Renal cortical epithelial cell (primary cell): ENCODE measurements around the gene DRAP1. TPM values are rescaled to one million over a fixed set of nuclear protein-coding genes. Genes with fewer than 3 reads are reported as not detected.

Source experiments
- DNase-seq: peaks from one replicate; pipeline ENCODE4 v3.0.0-alpha.2; 2011; ENCODE audit warnings: low read depth
- total RNA-seq: library from RNA; depleted of rRNA; stranded (reverse); fragments of >200 nt; gene quantifications from 2 replicates; pipeline ENCODE4 v1.2.3, GENCODE V29; 2014

Gene DRAP1
- total RNA-seq, 1 donor from 2014 or later = 54.2 TPM

DNA sequence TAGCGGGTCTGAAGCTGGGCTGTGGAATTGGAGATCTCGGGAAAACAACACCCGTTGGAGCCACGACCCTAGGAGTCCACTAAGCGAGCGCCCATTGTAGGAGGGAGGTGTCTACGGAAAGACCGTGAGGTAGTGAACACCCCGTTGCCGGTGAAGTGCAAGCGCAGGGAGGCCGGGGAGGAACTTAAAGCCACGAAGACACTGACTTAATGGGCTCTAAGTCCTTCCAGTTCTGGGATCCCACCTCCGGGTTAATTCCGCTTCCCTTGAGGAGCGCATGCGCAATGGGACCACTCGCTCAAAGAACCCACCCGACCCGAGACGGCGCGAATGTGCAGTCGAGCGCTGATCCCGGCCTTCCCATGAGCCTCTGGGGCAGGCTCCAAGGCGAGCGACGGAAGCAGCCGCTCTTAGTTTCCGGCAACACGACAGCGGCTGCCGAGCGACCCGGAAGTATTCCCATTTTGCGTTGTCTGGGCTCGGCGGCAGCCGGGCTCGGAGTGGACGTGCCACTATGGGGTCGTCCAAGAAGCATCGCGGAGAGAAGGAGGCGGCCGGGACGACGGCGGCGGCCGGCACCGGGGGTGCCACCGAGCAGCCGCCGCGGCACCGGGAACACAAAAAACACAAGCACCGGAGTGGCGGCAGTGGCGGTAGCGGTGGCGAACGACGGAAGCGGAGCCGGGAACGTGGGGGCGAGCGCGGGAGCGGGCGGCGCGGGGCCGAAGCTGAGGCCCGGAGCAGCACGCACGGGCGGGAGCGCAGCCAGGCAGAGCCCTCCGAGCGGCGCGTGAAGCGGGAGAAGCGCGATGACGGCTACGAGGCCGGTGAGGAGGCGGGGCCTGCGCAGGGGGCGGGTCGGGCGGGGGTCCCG, 42.3 kb downstream of the DRAP1 start, which contains the start of gene SART1:
Gene SART1, plus strand, starts transcription at position 468 of the 874 bp plus-strand sequence. Its CDS starts 47 bp downstream, at position 515.
- peak; percentile 93 for DNase-seq

DNA sequence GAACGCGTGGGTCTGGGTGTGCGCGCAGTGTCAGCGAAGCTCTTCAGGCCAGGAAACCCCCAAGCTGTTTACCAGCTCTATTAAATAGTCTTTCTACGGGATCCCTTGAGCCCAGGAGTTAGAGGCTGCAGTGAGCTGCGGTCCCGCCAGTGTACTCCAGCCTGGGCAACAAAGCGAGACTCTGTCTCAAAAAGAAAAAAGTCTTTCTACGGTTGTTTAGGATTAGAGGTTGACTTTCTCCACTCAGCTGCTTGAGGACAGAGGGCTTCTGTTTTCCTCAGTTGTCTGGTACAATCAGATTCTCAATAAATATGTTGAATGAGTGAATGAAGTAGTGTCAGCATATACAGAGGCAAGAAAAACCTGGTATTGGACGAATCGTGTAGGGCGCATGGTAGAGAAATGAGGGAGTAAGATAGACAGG, 42.9 kb downstream of the DRAP1 start:
- no peak for DNase-seq

DNA sequence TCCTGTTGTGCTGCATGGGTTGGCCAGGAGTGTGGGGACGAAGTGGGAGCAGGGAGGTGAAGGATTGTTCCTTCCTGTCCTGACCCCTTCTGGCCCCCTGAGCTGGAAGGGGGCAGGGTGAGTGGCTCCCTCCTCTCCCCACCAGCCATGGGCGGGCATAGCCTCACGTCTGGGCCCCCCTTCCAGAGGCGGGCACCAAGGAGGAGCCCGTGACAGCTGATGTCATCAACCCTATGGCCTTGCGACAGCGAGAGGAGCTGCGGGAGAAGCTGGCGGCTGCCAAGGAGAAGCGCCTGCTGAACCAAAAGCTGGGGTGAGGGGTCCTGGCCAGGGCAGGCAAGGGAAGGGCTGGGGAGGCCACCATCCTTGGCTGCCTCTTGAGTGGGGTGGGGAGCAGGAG, 45.7 kb downstream of the DRAP1 start:
- no peak for DNase-seq

DNA sequence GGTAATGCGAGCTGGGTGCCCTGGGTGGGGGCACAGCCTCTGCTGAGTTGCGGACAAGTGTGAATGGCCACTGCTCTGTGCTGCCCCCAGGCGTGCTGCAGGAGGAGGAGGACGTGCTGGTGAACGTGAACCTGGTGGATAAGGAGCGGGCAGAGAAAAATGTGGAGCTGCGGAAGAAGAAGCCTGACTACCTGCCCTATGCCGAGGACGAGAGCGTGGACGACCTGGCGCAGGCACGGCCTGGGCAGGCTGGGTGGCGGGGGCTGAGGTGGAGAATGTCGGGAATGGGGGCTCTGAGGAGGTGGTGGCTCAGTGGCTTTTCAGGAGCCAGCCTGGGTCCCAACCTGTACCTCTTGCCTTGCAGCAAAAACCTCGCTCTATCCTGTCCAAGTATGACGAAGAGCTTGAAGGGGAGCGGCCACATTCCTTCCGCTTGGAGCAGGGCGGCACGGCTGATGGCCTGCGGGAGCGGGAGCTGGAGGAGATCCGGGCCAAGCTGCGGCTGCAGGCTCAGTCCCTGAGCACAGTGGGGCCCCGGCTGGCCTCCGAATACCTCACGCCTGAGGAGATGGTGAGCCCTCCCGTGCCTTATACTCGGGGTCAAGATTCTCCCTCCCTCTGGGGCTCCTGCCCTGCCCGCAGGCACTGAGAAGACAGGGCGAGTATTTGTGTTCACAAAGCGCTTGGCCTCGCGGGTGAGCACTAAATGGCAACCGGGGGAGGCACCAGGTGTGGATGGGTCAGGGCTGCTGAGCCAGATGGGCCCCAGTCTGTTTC, 46.9 kb downstream of the DRAP1 start:
- DNase-seq = no peak

DNA sequence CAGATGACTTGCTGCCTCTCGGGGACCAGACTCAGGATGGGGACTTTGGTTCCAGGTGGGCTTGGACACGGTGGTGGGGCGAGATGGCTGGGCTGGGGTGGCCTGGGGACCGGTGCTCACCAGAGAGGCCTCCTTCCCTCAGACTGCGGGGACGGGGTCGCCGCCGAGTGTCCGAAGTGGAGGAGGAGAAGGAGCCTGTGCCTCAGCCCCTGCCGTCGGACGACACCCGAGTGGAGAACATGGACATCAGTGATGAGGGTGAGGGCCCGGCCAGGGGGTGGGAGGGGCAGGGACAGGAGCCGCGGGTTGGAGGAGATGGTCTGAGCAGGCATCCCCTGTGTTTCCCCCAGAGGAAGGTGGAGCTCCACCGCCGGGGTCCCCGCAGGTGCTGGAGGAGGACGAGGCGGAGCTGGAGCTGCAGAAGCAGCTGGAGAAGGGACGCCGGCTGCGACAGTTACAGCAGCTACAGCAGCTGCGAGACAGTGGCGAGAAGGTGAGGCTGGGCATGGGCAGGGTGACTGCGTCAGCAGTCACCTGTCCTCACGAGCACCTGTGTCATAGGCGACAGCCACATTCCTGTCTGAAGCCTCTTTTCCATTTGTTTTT, 48.2 kb downstream of the DRAP1 start:
- no peak for DNase-seq

DNA sequence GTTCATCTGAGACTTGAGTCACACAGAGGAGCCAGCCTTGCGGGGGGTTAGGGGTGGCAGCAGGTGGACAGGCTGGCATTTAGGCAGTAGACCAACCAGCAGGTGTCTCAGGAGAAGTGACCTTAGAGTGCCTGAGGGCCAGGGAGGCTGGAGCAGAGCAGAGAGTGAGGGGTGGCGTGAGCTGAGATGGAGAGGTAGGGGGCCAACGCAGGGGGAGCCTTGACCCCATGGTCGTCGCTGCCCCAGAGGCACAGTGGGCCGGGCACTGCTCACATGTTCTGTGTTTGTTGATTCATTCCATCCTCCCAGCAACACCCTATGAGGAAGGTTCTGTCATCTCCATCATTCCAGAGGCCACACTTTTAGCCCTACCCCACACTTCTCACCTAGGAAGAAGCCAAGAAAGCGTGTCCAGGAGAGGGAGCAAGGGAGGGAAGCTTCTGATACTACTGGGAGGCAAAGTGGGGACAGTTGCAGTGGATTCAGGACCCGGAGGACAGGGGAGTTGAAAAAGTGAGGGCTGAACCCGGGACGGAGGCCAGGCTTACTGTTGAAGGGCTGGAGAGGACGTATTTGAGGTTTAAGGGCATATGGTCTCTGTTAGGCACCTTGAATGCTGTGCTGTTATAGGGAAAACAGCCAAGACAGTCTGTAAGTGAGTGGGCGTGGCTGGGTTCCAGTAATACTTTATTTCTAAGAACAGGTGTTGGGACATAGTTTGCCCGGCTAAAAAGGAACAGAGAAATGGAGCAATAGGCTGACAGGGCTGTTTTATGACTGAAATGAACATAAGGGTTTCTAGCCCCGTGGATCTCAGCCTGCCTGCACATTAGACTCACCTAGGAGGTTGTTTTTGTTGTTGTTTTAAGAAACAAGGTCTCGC, 49.6 kb downstream of the DRAP1 start:
- no peak for DNase-seq

Other genes starting within 250 kb of the DRAP1 start
- gene KAT5, start 207.2 kb upstream of the DRAP1 start, total RNA-seq = 29.5 and 33.7 TPM in 2 replicates
- 17.2 and 21.5 TPM in 2 replicates for gene RNASEH2C, start 198.6 kb upstream of the DRAP1 start, total RNA-seq
- gene AP5B1, start 138.4 kb upstream of the DRAP1 start, total RNA-seq = 10.6 and 17.2 TPM in 2 replicates
- 0.20 and 5.2 TPM in 2 replicates for gene OVOL1, start 132.4 kb upstream of the DRAP1 start, total RNA-seq
- gene SNX32, start 85.5 kb upstream of the DRAP1 start, total RNA-seq = 0.40 TPM in 1 of 2 replicates, not detected in the other
- gene CFL1, start 61.2 kb upstream of the DRAP1 start, total RNA-seq = 1,035 and 1,160 TPM in 2 replicates
- gene MUS81, start 59.0 kb upstream of the DRAP1 start, total RNA-seq = 37.0 and 52.4 TPM in 2 replicates
- 18.9 and 35.0 TPM in 2 replicates for gene EFEMP2, start 46.6 kb upstream of the DRAP1 start, total RNA-seq
- gene CTSW, start 39.6 kb upstream of the DRAP1 start, total RNA-seq = 0.35 TPM in 1 of 2 replicates, not detected in the other
- 96.8 and 192 TPM in 2 replicates for gene FIBP, start 31.0 kb upstream of the DRAP1 start, total RNA-seq
- 10.0 and 13.5 TPM in 2 replicates for gene CCDC85B, start 28.8 kb upstream of the DRAP1 start, total RNA-seq
- gene FOSL1, start 19.0 kb upstream of the DRAP1 start, total RNA-seq = 4.2 and 9.7 TPM in 2 replicates
- gene C11orf68, start 364 bp upstream of the DRAP1 start, total RNA-seq = 6.9 and 15.7 TPM in 2 replicates
- not detected in 2 replicates for gene TSGA10IP, start 26.1 kb downstream of the DRAP1 start, total RNA-seq
- 10.8 and 43.3 TPM in 2 replicates for gene SART1, start 42.3 kb downstream of the DRAP1 start, total RNA-seq
- 38.0 and 39.0 TPM in 2 replicates for gene EIF1AD, start 82.7 kb downstream of the DRAP1 start, total RNA-seq
- gene BANF1, start 83.1 kb downstream of the DRAP1 start, total RNA-seq = 10.6 and 14.3 TPM in 2 replicates
- gene CST6, start 92.6 kb downstream of the DRAP1 start, total RNA-seq = 2.3 and 140 TPM in 2 replicates
- gene CATSPER1, start 107.1 kb downstream of the DRAP1 start, total RNA-seq = 0.65 TPM in 1 of 2 replicates, not detected in the other
- gene GAL3ST3, start 129.7 kb downstream of the DRAP1 start, total RNA-seq = 0.87 and 1.8 TPM in 2 replicates
- gene SF3B2, start 132.9 kb downstream of the DRAP1 start, total RNA-seq = 122 and 141 TPM in 2 replicates
- gene PACS1, start 150.8 kb downstream of the DRAP1 start, total RNA-seq = 19.4 and 61.2 TPM in 2 replicates